Small intestine (tissue), 7 donors: ENCODE measurements around the gene HUNK. TPM values are rescaled to one million over a fixed set of nuclear protein-coding genes. Genes with fewer than 3 reads are reported as not detected.
"Not testable (repeated sequence)": the region's sequence is repeated elsewhere in the genome, so short reads cannot be mapped to it uniquely, and the experiment has no call there.

Experiments
- DNase-seq, 2 donors: peaks; one replicate each; pipeline versions ENCODE4 v3.0.0 to v3.0.0-alpha.2; 2013
- FAIRE-seq: peaks from 2 replicates; lab custom pipeline; 2012; peaks lifted over from hg19 to GRCh38; lab: Jason Lieb, UNC
- H3K27ac ChIP-seq, 3 donors: one replicate each; pipeline ENCODE4 v1.5.1; 2013; ENCODE audit warnings: low read length in 2 of 3, mild to moderate bottlenecking in 2 of 3, control low read depth in 1 of 3, inconsistent platforms in 1 of 3, low read depth in 1 of 3, moderate library complexity in 1 of 3
- H3K27me3 ChIP-seq, 3 donors: one replicate each; pipeline ENCODE4 v1.6.1; 2013; ENCODE audit warnings: low read length in 3 of 3, inconsistent platforms in 1 of 3; ENCODE audit not compliant: control insufficient read depth in 3 of 3, insufficient read depth in 3 of 3
- H3K36me3 ChIP-seq, 3 donors: one replicate each; pipeline ENCODE4 v1.6.1; 2013; ENCODE audit warnings: low read length in 3 of 3, inconsistent platforms in 1 of 3, low read depth in 1 of 3, mild to moderate bottlenecking in 1 of 3, moderate library complexity in 1 of 3; ENCODE audit not compliant: control insufficient read depth in 3 of 3, insufficient read depth in 2 of 3
- H3K4me1 ChIP-seq, 3 donors: one replicate each; pipeline ENCODE4 v1.6.1; 2013; ENCODE audit warnings: low read length in 2 of 3, inconsistent platforms in 1 of 3, low read depth in 1 of 3, mild to moderate bottlenecking in 1 of 3, moderate library complexity in 1 of 3; ENCODE audit not compliant: control insufficient read depth in 3 of 3, insufficient read depth in 2 of 3
- H3K4me3 ChIP-seq, 3 donors: one replicate each; pipeline ENCODE4 v1.5.1; 2013; ENCODE audit warnings: low read length in 3 of 3, control low read depth in 1 of 3, inconsistent platforms in 1 of 3, low read depth in 1 of 3, mild to moderate bottlenecking in 1 of 3, moderate library complexity in 1 of 3
- H3K9me3 ChIP-seq, 2 donors: one replicate each; pipeline ENCODE4 v1.6.1; 2013; ENCODE audit warnings: low read depth in 1 of 2, low read length in 1 of 2; ENCODE audit not compliant: control insufficient read depth in 2 of 2, insufficient read depth in 1 of 2
- WGBS, 3 donors: extraction: QIAGEN DNeasy Blood & Tissue Kit; methylation state at CpG; one replicate each; pipeline ENCODE4 v1.1.7; 2013; 5-methylcytosine and 5-hydroxymethylcytosine counted together
- polyA plus RNA-seq, 4 donors: library from polyadenylated mRNA; stranded (reverse) in 3 of 4; unstranded in 1 of 4; fragments of 200-250 nt in 3 of 4; fragments of 120-200 nt in 1 of 4; gene quantifications; one replicate each; pipeline versions ENCODE4 v1.2.1 to v1.2.3, GENCODE V29; 2013
- donor health status: healthy with polysubstance abuse.
- donor health status: control.
- donor health status: control.
- donor health status: Bipolar disorder and iron deficiency.
- donor health status: healthy.

Gene HUNK
- polyA plus RNA-seq, 4 donors = 1.1 to 8.4 (median 2.3) TPM

GRCh38 chr21:31845151-31845729, 27.6 kb upstream of the HUNK start:
- Histone ChIP-seq H3K9me3 (no peaks in the 10 kb centered on the region), H3K27me3 (no peaks in the 10 kb centered on the region), H3K36me3 (no peaks in the 10 kb centered on the region), H3K4me1 (no peaks in the 10 kb centered on the region), H3K27ac (no peak overlapping the region), H3K4me3 (no peak overlapping the region)
- DNase-seq (no peak), FAIRE-seq (no peak)
- WGBS, 3 donors = 69 to 88% (median 79%) methylated on average over 6 of the region's 6 CpGs

GRCh38 chr21:31846690-31847089, 26.1 kb upstream of the HUNK start:
- no peaks in the 10 kb centered on the region for H3K9me3 ChIP-seq
- no peak overlapping the region for H3K27ac ChIP-seq
- DNase-seq (no peak), FAIRE-seq (no peak)
- no peaks in the 10 kb centered on the region for H3K27me3 ChIP-seq
- WGBS, 3 donors = 86% methylated on average over 1 of the region's 1 CpG
- no peaks in the 10 kb centered on the region for H3K4me1 ChIP-seq
- no peak overlapping the region for H3K4me3 ChIP-seq
- no peaks in the 10 kb centered on the region for H3K36me3 ChIP-seq

GRCh38 chr21:31847761-31848160, 25.1 kb upstream of the HUNK start:
- WGBS, 3 donors = 81 to 91% (median 89%) methylated on average over 3 of the region's 3 CpGs
- FAIRE-seq = no peak
- no peaks in the 10 kb centered on the region for H3K9me3 ChIP-seq
- no peaks in the 10 kb centered on the region for H3K4me1 ChIP-seq
- no peaks in the 10 kb centered on the region for H3K36me3 ChIP-seq
- H3K27me3 ChIP-seq = no peaks in the 10 kb centered on the region
- no peak for DNase-seq
- no peak overlapping the region for H3K27ac ChIP-seq
- H3K4me3 ChIP-seq = no peak overlapping the region

GRCh38 chr21:31848326-31848985, 24.4 kb upstream of the HUNK start:
- Histone ChIP-seq H3K4me1 (no peaks in the 10 kb centered on the region), H3K4me3 (no peak overlapping the region), H3K36me3 (no peaks in the 10 kb centered on the region), H3K27ac (no peak overlapping the region), H3K27me3 (no peaks in the 10 kb centered on the region), H3K9me3 (no peaks in the 10 kb centered on the region)
- 84 to 86% (median 85%) methylated on average over 4 of the region's 4 CpGs for WGBS, 3 donors
- DNase-seq (no peak), FAIRE-seq (no peak)

- Histone ChIP-seq H3K4me1 (no peaks in the 10 kb centered on the region), H3K27ac (no peak overlapping the region), H3K36me3 (no peaks in the 10 kb centered on the region), H3K9me3 (no peaks in the 10 kb centered on the region), H3K27me3 (no peaks in the 10 kb centered on the region), H3K4me3 (no peak overlapping the region)
- no peak for DNase-seq
- 82 to 90% (median 89%) methylated on average over 7 of the region's 7 CpGs for WGBS, 3 donors
- no peak for FAIRE-seq
Observed at GRCh38 chr21:31850886-31851285, 21.9 kb upstream of the HUNK start.

- FAIRE-seq = no peak
- no peak for DNase-seq
- H3K4me1 ChIP-seq = no peaks in the 10 kb centered on the region
- no peaks in the 10 kb centered on the region for H3K9me3 ChIP-seq
- no peaks in the 10 kb centered on the region for H3K27me3 ChIP-seq
- no peak overlapping the region for H3K4me3 ChIP-seq
- no peak overlapping the region for H3K27ac ChIP-seq
- no peaks in the 10 kb centered on the region for H3K36me3 ChIP-seq
- 73 to 86% (median 75%) methylated on average over 4 of the region's 4 CpGs for WGBS, 3 donors
Observed at GRCh38 chr21:31855180-31855579, 17.6 kb upstream of the HUNK start.

- H3K4me3 ChIP-seq = no peak overlapping the region
- no peaks in the 10 kb centered on the region for H3K4me1 ChIP-seq
- WGBS, 3 donors = 80 to 83% (median 82%) methylated on average over 7 of the region's 7 CpGs
- no peaks in the 10 kb centered on the region for H3K36me3 ChIP-seq
- peaks cover 0 to 4% of the 10 kb centered on the region in 2 donors for H3K9me3 ChIP-seq
- no peak overlapping the region for H3K27ac ChIP-seq
- H3K27me3 ChIP-seq = no peaks in the 10 kb centered on the region
- DNase-seq (no peak), FAIRE-seq (no peak)
Observed at GRCh38 chr21:31857096-31857495, 15.7 kb upstream of the HUNK start.

- not testable (repeated sequence) for H3K36me3 ChIP-seq, H3K4me1 ChIP-seq, DNase-seq, FAIRE-seq, H3K4me3 ChIP-seq, H3K9me3 ChIP-seq, H3K27ac ChIP-seq, H3K27me3 ChIP-seq
- WGBS, 3 donors = 80 to 84% (median 82%) methylated on average over 7 of the region's 7 CpGs
Observed at GRCh38 chr21:31857631-31858030, 15.2 kb upstream of the HUNK start.

- H3K4me1 ChIP-seq = no peaks in the 10 kb centered on the region
- WGBS, 3 donors = 90 to 95% (median 92%) methylated on average over 3 of the region's 3 CpGs
- H3K4me3 ChIP-seq = no peak overlapping the region
- no peaks in the 10 kb centered on the region for H3K36me3 ChIP-seq
- DNase-seq (no peak), FAIRE-seq (no peak)
- no peaks in the 10 kb centered on the region for H3K27me3 ChIP-seq
- H3K27ac ChIP-seq = no peak overlapping the region
- H3K9me3 ChIP-seq = peaks cover 0 to 4% of the 10 kb centered on the region in 2 donors
Observed at GRCh38 chr21:31860851-31861250, 12.0 kb upstream of the HUNK start.
